GM12873 (cell line): Measurements from ENCODE around the gene ATP2B1.

ENCODE experiments used
- CTCF ChIP-seq: IDR thresholded peaks from 2 replicates; pipeline ENCODE4 v1.5.1; 2012; ENCODE audit warnings: low read depth, mild to moderate bottlenecking, moderate library complexity, low read length, control low read depth; ENCODE audit not compliant: insufficient read depth; ENCODE audit errors: missing control alignments

ATP2B1 gene

GRCh38 chr12:89686311-89686710 is 22.3 kb downstream of the ATP2B1 start:
- no peak for TF ChIP-seq CTCF

- no peak for TF ChIP-seq CTCF
These were observed 23.2 kb downstream of the ATP2B1 start for GRCh38 chr12:89685363-89685972.

- no peak for TF ChIP-seq CTCF
These were observed 24.5 kb downstream of the ATP2B1 start for GRCh38 chr12:89684136-89684535.

- TF ChIP-seq CTCF, result no peak
These were observed 26.4 kb downstream of the ATP2B1 start for GRCh38 chr12:89682284-89682683.

GRCh38 chr12:89680409-89680808 is 28.2 kb downstream of the ATP2B1 start:
- no peak for TF ChIP-seq CTCF

GRCh38 chr12:89679631-89680030 is 29.0 kb downstream of the ATP2B1 start:
- TF ChIP-seq CTCF, result no peak

GRCh38 chr12:89678225-89678624 is 30.4 kb downstream of the ATP2B1 start:
- no peak for TF ChIP-seq CTCF
